Neutrophil (primary cell): ENCODE measurements around the gene DNAH17.

ENCODE experiments used
- H3K27ac ChIP-seq: fragments of 200-600 bp; sonication (generic); 2 replicates; pipeline ENCODE4 v1.5.1; 2016; ENCODE audit warnings: mild to moderate bottlenecking, moderate library complexity
- H3K27me3 ChIP-seq: fragments of 200-600 bp; sonication (generic); 2 replicates; pipeline ENCODE4 v1.6.0; 2016; ENCODE audit warnings: mild to moderate bottlenecking
- H3K36me3 ChIP-seq: fragments of 200-600 bp; sonication (generic); 2 replicates; pipeline ENCODE4 v1.5.1; 2017
- H3K4me1 ChIP-seq, 2 experiments: fragments of 200-600 bp in 1 of 2; sonication (generic) in 1 of 2; 1 replicate in 1 of 2; 2 replicates in 1 of 2; pipeline versions ENCODE4 v1.5.1 to v1.6.1; 2013 to 2016; ENCODE audit warnings: low read depth in 1 of 2, low read length in 1 of 2, mild to moderate bottlenecking in 1 of 2, moderate library complexity in 1 of 2; ENCODE audit not compliant: control insufficient read depth in 1 of 2, insufficient read depth in 1 of 2
- H3K4me3 ChIP-seq, 2 experiments: fragments of 200-600 bp in 1 of 2; sonication (generic) in 1 of 2; 1 replicate in 1 of 2; 2 replicates in 1 of 2; pipeline ENCODE4 v1.5.1; 2013 to 2016; ENCODE audit warnings: low read depth in 1 of 2, low read length in 1 of 2, mild to moderate bottlenecking in 1 of 2, moderate library complexity in 1 of 2
- H3K9me3 ChIP-seq: fragments of 200-600 bp; sonication (generic); 2 replicates; pipeline ENCODE4 v1.5.1; 2016
- TF ChIP-seq, protein P1 (sequence below): fragments of 200-600 bp; sonication (generic); IDR thresholded peaks from 2 replicates; pipeline ENCODE4 v1.5.1; 2016; ENCODE audit warnings: antibody characterized with exemption

DNAH17 gene

GRCh38 chr17:78500806-78501205 is 76.4 kb downstream of the DNAH17 start:
- H3K4me1 ChIP-seq = no peaks in the 10 kb centered on the region
- TF ChIP-seq, protein P1, sequence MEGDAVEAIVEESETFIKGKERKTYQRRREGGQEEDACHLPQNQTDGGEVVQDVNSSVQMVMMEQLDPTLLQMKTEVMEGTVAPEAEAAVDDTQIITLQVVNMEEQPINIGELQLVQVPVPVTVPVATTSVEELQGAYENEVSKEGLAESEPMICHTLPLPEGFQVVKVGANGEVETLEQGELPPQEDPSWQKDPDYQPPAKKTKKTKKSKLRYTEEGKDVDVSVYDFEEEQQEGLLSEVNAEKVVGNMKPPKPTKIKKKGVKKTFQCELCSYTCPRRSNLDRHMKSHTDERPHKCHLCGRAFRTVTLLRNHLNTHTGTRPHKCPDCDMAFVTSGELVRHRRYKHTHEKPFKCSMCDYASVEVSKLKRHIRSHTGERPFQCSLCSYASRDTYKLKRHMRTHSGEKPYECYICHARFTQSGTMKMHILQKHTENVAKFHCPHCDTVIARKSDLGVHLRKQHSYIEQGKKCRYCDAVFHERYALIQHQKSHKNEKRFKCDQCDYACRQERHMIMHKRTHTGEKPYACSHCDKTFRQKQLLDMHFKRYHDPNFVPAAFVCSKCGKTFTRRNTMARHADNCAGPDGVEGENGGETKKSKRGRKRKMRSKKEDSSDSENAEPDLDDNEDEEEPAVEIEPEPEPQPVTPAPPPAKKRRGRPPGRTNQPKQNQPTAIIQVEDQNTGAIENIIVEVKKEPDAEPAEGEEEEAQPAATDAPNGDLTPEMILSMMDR = no peak
- H3K36me3 ChIP-seq = no peaks in the 10 kb centered on the region
- H3K27me3 ChIP-seq = no peaks in the 10 kb centered on the region
- no peak overlapping the region for H3K4me3 ChIP-seq
- no peaks in the 10 kb centered on the region for H3K9me3 ChIP-seq
- H3K27ac ChIP-seq = no peak overlapping the region

GRCh38 chr17:78499715-78500540 is 77.3 kb downstream of the DNAH17 start:
- Histone ChIP-seq H3K4me1 (no peaks in the 10 kb centered on the region), H3K27me3 (no peaks in the 10 kb centered on the region), H3K36me3 (no peaks in the 10 kb centered on the region), H3K27ac (no peak overlapping the region), H3K4me3 (no peak overlapping the region), H3K9me3 (no peaks in the 10 kb centered on the region)
- TF ChIP-seq, protein P1 = no peak

- H3K36me3 ChIP-seq = no peaks in the 10 kb centered on the region
- no peak overlapping the region for H3K27ac ChIP-seq
- H3K27me3 ChIP-seq = no peaks in the 10 kb centered on the region
- no peak overlapping the region for H3K4me3 ChIP-seq
- no peaks in the 10 kb centered on the region for H3K4me1 ChIP-seq
- no peaks in the 10 kb centered on the region for H3K9me3 ChIP-seq
- TF ChIP-seq, protein P1 = no peak
Measured at GRCh38 chr17:78498848-78499247, 78.3 kb downstream of the DNAH17 start.

- H3K27ac ChIP-seq = no peak overlapping the region
- no peaks in the 10 kb centered on the region for H3K27me3 ChIP-seq
- H3K36me3 ChIP-seq = no peaks in the 10 kb centered on the region
- no peaks in the 10 kb centered on the region for H3K9me3 ChIP-seq
- peaks cover 0 to 3% of the 10 kb centered on the region in 2 experiments for H3K4me1 ChIP-seq
- TF ChIP-seq, protein P1 = peak; percentile 51
- no peak overlapping the region for H3K4me3 ChIP-seq
Measured at GRCh38 chr17:78497115-78497540, 80.1 kb downstream of the DNAH17 start.

DNA sequence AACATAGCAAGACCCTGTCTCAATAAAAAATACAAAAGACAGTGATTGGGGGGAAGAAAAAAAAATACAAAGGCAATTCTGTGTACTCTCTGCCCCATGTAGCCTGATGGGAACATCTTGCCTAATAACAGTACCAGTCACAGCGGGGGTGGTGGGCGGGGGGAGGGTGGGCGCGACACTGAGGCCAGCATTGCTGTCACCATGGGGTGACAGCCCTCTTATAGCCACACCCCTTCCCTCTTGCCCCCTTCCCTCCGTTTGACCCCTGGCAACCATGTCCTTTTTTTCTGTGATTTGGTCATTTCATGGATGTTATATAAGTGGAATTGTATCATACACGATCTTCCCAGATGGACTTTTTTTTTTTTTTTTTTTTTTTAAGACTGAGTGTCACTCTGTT is 80.9 kb downstream of the DNAH17 start:
- Histone ChIP-seq H3K27ac (no peak overlapping the region), H3K4me3 (no peak overlapping the region), H3K9me3 (no peaks in the 10 kb centered on the region), H3K36me3 (no peaks in the 10 kb centered on the region), H3K4me1 (peaks cover 0 to 3% of the 10 kb centered on the region in 2 experiments), H3K27me3 (no peaks in the 10 kb centered on the region)
- TF ChIP-seq, protein P1 = no peak
